Endometrial microvascular endothelial cells (primary cell): Measurements from ENCODE around the gene CRYGC. TPM values are rescaled to one million over a fixed set of nuclear protein-coding genes. Genes with fewer than 3 reads are reported as not detected.
"Not testable (repeated sequence)": the region's sequence is repeated elsewhere in the genome, so short reads cannot be mapped to it uniquely, and the experiment has no call there.

Experiments used
- in situ Hi-C: cut with HindIII; loops from 2 replicates; pipeline ENCODE4 v1.10.0; 2017; ENCODE audit warnings: low sequenced_read_pairs, low pct_unique_long_range_greater_than_20kb; ENCODE audit errors: inconsistent ontology term
- total RNA-seq: library from RNA; depleted of rRNA; stranded (reverse); fragments of >200 nt; gene quantifications from one replicate; pipeline ENCODE4 v1.2.3, GENCODE V29; 2015; ENCODE audit errors: inconsistent ontology term

Gene CRYGC
- total RNA-seq, 1 donor from 2014 or later = not detected

DNA sequence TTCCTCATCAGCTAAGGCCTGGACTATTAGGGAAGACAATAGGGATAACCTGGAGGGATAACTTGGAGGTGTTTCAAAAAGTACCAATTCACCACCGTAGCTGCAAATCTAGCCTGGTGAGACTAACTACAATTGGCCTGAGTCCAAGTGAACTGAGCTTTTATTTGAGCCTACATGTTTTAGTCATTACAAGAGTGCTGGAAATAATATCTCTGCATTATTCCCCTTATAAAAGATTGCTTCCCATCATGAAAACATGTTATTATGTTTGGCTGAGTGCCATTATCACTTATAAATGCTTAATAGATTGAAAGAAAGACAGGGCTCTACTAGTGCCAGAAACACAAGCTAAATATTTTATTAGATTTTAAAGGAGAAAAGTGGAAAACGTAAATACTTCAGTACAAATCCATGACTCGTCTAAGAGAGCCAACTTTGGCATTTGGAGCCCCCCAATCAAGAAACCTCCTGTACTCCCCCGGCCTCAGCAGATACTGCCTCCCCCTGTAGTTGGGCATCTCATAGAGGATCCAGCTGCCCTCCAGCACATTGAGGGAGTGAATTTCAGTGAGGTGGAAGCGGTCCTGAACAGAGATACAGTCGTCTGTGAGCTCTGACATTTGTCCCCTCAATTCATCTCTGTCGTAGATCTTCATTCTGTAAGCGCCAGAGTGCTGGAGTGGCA lies 12.8 kb upstream of the CRYGC start:
- in situ Hi-C loops = no loop called here

DNA sequence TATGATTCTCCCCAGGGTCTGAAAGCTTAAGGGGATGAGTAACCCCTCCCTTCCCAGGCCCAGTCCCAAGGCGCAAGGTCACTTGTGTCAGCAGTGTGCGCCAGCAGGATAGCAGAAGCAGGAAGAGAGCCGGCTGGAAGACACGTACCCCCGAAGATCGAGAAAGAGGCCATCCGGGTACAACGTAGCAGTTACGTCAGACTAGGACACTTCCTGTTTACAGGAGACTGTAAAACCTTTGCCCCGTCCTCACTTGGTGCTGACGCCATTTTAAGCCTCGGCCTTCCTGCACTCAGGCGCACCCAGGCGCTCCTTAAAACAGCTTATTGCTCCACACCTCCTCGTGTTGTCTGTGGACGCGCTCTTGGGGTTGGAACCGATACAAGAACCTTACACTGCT lies 9.8 kb upstream of the CRYGC start:
- in situ Hi-C loops = no loop called here

DNA sequence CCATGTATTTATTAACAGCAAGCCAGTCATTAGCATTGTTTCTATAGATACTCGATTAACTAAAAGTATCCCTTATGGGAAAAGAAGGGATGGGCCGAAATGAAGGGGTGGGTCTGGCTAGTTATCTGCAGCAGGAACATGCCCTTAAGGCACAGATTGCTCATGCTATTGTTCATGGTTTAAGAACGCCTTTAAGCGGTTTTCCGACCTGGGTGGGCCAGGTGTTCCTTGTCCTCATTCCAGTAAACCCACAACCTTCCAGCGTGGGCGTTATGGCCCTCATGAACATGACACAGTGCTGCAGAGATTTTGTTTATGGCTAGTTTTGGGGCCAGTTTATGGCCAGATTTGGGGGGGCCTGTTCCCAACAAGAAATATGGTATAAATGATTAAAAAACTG lies 8.7 kb upstream of the CRYGC start:
- in situ Hi-C loops = not testable (repeated sequence)

DNA sequence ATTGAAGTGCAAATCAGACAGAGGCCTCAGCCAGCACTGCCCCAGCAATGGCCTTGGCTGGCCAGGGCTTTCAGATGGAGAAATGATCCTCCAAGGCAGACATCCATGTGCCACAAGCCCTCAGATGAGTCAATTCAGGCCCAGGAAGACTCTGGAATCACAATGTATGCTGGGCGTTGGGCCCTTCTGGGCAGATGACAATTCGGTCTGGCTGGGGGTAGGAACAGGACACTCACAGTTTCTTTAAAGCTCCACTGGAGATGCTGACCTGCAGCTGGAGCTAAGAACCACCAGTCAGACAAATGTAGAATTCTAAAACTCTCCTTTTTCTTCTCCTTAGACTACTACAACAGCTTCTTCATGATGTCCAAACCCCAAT lies 7.1 kb upstream of the CRYGC start:
- in situ Hi-C loops = no loop called here

DNA sequence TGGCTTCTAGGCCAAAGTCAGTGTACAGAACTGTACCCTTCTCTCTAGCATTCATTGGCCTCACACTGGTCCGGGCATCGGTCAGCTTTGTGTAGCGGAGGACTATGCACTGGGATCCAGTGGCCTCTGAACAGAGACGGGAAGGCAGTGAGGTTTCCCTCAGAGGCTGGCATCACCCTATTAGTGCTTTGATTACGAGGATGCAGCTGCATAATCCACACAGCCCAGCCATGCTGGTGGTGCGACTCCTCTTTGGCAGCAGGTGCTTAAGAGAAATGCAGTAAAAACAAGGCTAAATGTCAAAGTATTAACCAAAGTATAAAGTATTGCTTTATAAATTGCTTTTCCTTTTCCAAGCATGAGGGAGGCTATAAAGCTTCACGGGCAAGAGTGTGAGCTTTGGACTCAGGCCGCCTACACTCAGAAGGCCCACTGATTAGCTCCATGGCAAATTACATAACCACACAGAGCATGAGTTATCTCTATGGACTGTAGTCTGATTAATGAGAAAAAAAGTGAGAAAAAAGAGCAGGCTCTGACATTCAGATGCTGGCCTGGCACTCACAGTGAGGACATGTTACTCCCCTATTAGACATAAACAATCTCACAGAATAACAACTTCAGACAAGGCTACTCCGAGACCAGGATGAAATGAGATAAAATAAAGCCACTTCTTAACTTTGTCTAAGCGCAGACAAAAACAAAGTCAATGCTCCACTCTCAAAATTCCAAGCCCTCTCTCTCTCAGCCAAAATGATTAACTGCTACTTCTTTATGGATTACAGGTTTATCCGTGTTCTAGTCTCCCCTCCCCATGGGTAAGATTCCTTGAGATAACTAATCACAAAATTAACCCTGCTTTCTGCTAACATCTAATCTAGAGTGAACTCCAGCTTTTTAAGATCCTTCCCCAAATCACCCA lies 6.4 kb upstream of the CRYGC start:
- in situ Hi-C loops = no loop called here

DNA sequence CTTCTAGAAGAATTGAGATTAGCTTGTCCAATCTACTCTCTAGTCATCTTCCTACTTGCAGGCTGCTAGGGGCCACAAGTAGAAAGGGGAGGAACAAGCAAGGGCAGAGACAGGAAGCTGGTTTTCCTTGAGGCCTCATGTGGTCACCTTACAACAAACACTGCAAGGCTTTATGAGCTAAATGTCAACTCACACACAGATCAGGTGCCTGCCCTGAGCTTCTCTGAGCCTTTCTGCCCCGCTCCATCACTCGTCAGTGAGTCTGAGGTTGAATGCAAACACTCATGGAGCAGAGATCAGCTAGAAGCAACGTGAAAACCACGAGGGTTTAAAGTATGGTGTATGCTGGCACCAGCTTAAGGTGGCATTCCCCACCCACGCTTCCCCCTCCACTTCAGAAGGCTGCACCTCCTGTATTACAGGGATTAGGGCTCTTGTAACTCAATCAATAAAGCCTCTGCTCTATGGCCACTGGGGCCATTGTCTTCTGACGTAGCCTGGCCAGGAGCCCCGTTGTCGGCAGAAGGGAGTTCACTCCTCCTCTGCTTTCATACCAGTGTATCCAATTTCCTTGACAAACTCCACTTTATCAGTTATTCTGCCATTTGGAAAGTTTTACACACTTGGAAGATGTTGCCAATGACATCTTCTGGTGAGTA lies 5.4 kb upstream of the CRYGC start:
- in situ Hi-C loops = no loop called here

DNA sequence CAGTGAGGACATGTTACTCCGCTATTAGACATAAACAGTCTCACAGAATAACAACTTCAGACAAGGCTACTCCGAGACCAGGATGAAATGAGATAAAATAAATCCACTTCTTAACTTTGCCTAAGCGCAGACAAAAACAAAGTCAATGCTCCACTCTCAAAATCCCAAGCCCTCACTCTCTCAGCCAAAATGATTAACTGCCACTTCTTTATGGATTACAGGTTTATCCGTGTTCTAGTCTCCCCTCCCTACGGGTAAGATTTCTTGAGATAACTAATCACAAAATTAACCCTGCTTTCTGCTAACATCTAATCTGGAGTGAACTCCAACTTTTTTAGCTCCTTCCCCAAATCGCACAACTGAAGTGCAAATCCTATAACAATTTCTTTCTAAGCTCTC lies 1.1 kb upstream of the CRYGC start:
- in situ Hi-C loops = no loop called here

DNA sequence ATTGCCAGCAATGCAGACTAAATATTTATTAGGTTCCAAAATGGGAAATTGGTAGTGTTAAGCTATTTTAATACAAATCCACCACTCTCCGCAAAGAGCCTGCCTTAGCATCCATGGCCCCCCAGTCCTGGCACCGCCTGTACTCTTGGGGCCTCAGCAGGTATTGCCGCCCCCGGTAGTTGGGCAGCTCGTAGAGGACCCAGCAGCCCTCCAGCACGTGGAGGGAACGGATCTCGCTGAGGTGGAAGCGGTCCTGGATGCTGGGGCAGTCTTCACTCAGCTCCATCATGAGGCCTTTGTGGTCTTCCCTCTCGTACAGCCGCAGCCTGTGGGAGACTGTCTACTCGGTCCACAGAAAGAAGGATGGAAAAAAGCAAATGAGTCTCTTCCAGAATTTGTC lies 1.5 kb downstream of the CRYGC start:
- in situ Hi-C loops = no loop called here

DNA sequence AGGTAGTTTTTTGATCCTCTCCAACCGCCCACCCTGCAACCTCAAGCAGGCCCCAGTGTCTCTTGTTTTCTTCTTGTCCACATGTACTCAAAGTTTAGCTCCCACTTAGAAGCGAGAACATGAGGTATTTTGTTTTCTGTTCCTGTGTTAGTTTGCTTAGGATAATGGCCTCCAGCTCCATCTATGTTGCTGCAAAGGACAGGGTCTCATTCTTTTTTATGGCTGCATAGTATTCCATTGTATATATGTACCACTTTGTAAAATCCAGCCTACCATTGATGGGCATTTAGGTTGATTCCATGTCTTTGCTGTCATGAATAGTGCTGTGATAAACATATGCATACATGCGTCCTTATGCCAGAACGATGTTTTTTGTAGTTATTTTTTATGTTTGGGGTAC lies 2.5 kb downstream of the CRYGC start:
- in situ Hi-C loops = no loop called here

DNA sequence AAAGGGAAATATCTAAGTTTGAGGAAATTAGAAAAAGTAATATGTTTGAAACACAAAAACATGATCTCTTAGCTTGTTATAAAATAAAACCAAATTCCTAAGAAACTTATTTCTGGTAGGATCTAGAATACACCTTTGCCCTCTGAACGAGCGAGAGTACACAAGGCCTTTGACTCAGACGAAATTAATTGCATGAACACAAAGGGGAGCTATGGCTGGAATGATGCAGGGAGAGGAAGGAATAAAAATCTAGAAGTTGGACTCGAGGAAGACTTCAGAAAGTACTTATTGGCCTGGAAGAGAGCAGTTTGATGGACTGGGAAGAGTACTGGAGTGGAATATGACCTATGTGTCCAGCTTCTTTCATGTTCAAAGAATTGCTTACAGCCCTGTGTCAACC lies 4.4 kb downstream of the CRYGC start:
- in situ Hi-C loops = no loop called here

DNA sequence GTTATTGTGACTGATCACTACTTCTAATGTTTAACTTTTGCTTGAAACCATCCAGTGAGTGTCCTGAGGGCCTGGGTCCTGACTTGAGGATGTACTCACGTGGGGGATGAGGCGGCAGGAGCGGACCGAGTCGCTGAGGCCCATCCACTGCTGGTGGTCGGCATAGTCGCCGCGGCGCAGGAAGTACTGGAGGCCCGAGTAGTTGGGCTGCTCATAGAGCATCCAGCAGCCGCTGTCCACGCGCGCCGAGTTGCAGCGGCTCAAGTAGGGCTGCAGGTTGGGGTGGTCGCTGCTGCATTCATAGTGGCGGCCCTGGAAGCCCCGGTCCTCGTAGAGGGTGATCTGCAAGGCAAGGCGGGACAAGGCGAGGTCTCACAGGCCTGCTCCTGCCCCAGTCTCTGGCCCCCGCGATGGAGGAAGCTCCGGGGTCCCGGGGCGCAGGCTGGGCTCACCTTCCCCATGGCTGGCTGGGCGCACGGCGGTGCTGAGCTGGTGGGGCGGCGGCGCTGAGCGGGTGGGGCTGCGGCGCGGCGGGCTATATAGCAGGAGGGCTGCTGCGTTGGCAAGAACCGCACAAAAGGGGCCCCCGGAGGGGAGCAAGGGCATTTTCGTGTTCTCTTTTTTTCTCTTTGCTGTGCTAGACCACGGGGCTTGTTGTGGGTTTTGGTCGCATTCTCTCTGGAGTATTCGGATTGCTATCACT lies 5.5 kb downstream of the CRYGC start, which contains the start of gene CRYGD:
CRYGD (minus strand) TSS at position 512 of the 703 bp plus-strand sequence; CDS start at position 461, 51 bp downstream.
- in situ Hi-C loops = not testable (repeated sequence)

DNA sequence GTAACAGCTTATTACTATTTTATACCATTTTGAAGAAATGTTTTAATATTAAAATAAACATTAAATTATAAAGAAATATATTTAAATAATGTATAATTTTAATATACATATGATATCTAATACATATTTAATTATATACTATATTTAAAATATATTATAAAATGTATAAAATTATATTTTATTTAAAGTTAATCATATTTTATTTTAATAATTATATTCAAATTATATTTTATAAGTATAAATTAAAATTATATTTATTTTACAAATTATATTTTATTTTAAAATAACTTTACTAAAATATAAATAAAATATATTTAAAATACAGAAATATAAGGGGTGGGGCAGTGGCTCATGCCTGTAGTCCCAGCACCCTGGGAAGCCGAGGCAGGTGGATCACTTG lies 7.4 kb downstream of the CRYGC start:
- in situ Hi-C loops = no loop called here

DNA sequence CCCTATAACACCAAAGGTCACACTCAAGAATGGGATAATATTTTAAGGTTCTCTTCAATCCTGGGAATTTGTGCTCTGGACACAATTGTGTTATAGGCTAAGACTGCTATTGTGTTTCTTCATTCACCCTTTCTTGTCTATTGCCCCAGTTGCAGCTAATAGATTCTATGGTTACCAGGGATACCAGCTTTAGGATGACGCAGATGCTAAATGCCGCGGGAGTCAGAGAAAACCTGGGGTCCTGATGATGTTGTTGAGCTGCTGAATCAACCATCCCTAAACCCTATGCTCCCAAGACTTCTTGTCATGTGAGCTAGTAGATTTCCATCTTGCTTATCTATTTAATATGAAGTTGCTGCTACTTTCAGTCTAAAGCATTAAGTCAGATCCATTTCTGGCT lies 10.7 kb downstream of the CRYGC start:
- in situ Hi-C loops = no loop called here

DNA sequence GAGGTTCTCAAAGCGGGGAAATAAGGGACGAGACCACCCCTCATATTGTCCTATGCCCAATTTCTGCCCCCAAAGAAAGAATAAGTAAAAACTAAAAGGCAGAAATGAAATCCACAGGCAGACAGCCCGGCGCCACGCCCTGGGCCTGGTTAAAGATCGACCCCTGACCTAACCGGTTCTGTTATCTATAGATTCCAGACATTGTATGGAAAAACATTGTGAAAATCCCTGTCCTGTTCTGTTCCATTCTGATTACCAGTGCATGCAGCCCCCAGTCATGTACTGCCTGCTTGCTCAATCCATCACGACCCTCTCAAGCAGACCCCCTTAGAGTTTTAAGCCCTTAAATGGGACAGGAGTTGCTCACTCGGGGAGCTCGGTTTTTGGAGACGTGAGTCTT lies 12.2 kb downstream of the CRYGC start:
- in situ Hi-C loops = not testable (repeated sequence)

DNA sequence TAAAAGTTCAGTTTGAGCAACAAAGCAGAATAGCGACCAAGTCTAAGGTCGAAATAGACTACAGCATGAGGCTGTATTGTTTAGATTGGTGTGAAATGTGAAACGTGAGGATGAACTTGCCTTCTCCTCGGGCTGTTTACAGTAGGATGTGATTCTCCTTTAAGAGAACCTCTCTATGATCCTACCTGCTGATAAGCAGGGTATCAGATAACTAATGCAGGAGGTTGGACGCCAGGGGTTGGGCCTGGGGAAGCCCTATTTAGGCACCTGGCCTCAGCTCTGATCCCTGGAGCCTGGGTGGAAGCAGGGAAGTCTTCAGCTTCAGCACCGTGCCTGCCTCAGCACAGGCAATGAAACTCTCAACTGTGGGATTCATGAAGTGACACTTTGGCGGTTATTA lies 16.7 kb downstream of the CRYGC start:
- in situ Hi-C loops = no loop called here

DNA sequence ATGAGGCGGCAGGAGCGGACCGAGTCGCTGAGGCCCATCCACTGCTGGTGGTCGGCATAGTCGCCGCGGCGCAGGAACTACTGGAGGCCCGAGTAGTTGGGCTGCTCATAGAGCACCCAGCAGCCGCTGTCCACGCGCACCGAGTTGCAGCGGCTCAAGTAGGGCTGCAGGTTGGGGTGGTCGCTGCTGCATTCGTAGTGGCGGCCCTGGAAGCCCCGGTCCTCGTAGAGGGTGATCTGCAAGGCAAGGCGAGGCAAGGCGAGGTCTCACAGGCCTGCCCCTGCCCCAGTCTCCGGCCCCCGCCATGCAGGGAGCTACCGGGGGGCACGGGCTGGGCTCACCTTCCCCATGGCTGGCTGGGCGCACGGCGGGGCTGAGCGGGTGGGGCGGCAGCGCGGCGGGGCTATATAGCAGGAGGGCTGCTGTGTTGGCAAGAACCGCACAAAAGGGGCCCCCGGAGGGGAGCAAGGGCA lies 17.3 kb downstream of the CRYGC start:
- in situ Hi-C loops = not testable (repeated sequence)

DNA sequence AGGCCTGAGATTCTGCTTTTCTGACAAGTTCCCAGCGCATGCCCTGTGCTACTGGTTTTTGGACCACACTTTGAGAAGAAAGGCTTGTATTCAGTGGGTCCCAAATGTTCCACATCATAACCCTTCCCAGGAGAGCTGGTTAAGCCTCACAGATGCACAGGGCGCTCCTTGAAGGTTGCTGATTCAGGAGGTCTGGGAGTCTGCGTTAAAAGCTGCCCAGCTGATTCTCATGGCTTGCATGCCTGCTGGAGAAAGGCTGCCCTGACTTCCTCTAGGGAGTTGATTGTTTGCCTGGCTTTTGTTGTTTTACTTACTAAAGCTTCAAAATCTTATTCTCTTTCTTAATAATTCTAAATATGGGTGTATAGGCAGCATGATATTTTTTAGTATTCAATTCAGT lies 26.0 kb downstream of the CRYGC start:
- in situ Hi-C loops = no loop called here

DNA sequence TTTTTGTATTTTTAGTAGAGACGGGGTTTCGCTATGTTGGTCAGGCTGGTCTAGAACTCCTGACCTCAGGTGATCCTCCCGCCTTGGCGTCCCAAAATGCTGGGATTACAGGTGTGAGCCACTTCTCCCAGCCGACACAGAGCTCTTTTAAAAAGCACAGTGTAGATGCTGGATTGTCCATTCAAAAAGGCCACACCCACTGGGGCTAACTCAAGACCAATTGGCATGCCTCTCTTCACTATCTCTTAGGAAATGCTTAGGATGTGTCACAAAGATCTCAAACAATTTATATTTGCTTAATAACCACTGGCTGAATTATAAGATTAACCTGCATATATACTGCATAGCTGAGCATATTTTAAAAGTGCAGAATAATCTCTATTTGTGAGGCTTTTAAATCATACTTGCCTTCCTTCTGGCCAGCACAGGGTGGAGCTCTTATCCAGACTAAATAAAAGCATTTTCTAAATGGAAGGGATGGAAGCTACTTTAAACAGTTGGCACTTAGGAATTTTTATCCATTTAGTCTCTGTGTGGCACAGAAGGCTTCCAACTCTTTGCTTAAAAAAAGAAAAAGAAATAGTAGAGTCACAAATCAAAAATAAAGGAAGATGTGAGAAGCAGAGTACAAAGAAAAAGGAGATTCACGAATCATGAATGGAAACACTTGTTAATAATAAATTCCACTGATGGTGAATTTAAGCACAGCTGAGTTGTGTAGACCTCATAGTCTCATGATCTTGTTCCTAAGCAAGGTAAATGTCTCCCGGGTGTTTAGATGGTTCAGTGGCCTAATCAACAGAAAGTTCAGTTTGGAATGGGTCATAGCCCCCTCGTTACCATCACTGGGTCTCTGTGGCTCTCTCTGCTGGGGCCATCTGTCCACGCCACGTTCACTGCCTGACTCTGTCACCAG lies 27.7 kb downstream of the CRYGC start:
- in situ Hi-C loops = no loop called here
